ENCODE measurements around the gene ATXN2. TPM values are rescaled to one million over a fixed set of nuclear protein-coding genes. Genes with fewer than 3 reads are reported as not detected.
"Not testable (repeated sequence)": the region's sequence is repeated elsewhere in the genome, so short reads cannot be mapped to it uniquely, and the experiment has no call there.

ATXN2 gene
- total RNA-seq, 1 donor from 2014 or later = 14.2 TPM

DNA sequence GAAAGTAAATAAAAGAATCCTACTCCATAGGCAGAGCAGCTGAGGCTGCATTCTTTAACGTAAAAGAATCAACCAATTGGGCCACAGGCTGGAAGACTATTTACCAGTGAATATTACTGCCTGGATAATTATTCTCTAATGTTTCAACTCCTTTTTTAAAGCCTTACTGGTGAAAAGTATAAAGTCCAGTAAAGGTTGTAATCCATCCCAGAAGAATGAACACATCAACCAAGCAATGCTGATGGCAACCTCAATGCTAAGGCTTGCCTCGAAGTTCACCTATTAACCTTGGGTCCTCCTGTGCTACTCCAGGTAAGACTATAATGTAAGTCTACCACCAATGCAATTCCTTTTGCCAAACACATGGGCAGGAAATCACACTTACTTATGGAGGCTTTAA lies 77.3 kb downstream of the ATXN2 start:
- no peak overlapping the region for H3K4me3 ChIP-seq (ENCODE audit: low read depth, low read length)
- no peak for DNase-seq (ENCODE audit: low read depth)
- TF ChIP-seq, protein P1, sequence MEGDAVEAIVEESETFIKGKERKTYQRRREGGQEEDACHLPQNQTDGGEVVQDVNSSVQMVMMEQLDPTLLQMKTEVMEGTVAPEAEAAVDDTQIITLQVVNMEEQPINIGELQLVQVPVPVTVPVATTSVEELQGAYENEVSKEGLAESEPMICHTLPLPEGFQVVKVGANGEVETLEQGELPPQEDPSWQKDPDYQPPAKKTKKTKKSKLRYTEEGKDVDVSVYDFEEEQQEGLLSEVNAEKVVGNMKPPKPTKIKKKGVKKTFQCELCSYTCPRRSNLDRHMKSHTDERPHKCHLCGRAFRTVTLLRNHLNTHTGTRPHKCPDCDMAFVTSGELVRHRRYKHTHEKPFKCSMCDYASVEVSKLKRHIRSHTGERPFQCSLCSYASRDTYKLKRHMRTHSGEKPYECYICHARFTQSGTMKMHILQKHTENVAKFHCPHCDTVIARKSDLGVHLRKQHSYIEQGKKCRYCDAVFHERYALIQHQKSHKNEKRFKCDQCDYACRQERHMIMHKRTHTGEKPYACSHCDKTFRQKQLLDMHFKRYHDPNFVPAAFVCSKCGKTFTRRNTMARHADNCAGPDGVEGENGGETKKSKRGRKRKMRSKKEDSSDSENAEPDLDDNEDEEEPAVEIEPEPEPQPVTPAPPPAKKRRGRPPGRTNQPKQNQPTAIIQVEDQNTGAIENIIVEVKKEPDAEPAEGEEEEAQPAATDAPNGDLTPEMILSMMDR (conservative IDR thresholded peaks at IDR 0.05; ENCODE audit: low read depth, low read length) = no peak

DNA sequence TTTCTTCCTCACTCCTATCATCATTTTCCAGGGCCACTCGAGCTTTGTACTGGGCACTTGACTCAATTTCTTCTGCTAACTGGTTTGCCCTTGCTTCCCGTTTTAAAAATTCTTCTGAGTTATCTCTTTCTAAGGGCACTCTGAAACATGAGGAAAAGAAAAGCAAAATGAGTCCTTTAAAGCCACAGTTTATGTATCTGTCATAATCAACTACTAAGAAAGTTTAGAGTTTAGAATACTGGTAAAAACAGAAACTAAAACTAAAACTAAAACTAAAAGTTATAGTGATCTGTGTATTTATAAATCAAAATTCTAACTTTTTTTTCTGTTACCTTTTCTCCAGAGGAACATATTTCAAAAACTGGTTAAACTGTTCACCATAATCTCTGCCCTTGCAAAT lies 79.2 kb downstream of the ATXN2 start:
- H3K4me3 ChIP-seq (ENCODE audit: low read depth, low read length) = no peak overlapping the region
- TF ChIP-seq, protein P1 (conservative IDR thresholded peaks at IDR 0.05; ENCODE audit: low read depth, low read length) = no peak
- no peak for DNase-seq (ENCODE audit: low read depth)

DNA sequence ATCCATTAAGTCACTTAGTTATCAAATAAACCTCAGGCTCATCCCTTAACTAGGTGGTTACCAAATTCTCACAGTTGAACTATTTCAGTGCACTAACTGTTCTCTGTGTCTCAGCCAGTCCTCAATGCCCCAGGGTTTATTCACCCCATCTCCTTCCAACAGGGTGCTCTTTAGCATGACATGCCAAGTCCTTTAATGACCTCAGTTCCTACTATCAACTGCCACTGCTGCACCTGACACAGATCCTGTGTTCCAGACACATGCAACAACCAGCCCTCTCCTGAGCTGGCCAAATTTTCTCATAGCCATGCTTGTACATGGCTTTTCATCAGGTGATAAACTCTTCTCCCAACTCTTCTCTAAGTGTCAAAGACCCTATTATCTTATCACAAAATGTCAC lies 80.0 kb downstream of the ATXN2 start:
- TF ChIP-seq, protein P1 (conservative IDR thresholded peaks at IDR 0.05; ENCODE audit: low read depth, low read length) = no peak
- no peak overlapping the region for H3K4me3 ChIP-seq (ENCODE audit: low read depth, low read length)
- DNase-seq (ENCODE audit: low read depth) = no peak

DNA sequence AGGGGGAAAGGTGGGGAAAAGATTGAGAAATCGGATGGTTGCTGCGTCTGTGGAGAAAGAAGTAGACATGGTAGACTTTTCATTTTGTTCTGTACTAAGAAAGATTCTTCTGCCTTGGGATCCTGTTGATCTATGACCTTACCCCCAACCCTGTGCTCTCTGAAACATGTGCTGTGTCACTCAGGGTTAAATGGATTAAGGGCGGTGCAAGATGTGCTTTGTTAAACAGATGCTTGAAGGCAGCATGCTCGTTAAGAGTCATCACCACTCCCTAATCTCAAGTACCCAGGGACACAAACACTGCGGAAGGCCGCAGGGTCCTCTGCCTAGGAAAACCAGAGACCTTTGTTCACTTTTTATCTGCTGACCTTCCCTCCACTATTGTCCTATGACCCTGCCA lies 91.4 kb downstream of the ATXN2 start:
- H3K4me3 ChIP-seq (ENCODE audit: low read depth, low read length); DNase-seq (ENCODE audit: low read depth): not testable (repeated sequence)

DNA sequence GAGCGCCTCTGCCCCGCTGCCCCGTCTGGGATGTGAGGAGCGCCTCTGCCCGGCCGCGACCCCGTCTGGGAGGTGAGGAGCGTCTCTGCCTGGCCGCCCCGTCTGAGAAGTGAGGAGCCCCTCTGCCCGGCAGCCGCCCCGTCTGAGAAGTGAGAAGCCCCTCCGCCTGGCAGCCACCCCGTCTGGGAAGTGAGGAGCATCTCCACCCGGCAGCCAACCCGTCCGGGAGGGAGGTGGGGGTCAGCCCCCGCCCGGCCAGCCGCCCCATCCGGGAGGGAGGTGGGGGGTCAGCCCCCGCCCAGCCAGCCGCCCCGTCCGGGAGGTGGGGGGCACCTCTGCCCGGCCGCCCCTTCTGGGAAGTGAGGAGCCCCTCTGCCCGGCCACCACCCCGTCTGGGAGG lies 91.9 kb downstream of the ATXN2 start:
- H3K4me3 ChIP-seq (ENCODE audit: low read depth, low read length) = not testable (repeated sequence)

DNA sequence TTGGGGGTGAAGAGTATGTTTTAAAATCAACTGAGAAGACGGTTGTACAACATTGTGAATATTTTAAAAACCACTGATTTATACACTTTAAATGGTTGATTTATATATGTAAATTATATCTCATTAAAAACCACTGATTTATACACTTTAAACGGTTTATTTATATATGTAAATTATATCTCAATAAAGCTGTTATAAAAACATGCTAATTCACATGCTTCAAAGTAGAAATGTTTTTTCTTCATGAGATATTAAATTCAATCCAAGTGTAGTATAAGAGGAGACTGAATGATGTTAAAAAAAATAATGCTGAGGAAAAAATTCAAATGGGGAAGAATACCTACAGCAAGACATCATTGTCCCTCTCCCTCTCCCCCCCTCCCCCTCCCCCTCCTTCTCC lies 92.9 kb downstream of the ATXN2 start:
- TF ChIP-seq, protein P1 (conservative IDR thresholded peaks at IDR 0.05; ENCODE audit: low read depth, low read length) = no peak

More for the DNA sequence above, 91.9 kb downstream of the ATXN2 start:
- not testable (repeated sequence) for DNase-seq (ENCODE audit: low read depth)

DNA sequence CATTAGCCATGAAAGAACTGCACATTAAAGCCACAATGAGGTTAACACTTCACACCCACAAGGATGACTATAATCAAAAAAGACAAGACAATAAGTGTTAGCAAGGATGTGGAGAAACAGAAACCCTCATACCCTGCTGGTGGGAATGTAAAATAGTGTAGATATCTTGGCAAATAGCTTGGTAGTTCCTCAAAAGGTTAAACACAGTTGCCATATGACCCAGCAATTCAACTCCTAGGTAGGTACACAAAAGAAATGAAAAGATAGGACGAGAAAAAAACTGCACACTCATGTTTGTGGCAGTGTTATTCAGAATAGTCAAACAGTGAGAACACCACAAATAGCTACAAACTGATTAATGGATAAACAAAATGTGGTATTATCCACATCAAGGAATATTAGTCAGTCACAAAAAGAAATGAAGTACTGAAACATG lies 93.5 kb downstream of the ATXN2 start:
- TF ChIP-seq, protein P1 (conservative IDR thresholded peaks at IDR 0.05; ENCODE audit: low read depth, low read length) = peak; percentile 16
- no peak overlapping the region for H3K4me3 ChIP-seq (ENCODE audit: low read depth, low read length)
- no peak for DNase-seq (ENCODE audit: low read depth)

More for the DNA sequence above, 92.9 kb downstream of the ATXN2 start:
- no peak for DNase-seq (ENCODE audit: low read depth)
- no peak overlapping the region for H3K4me3 ChIP-seq (ENCODE audit: low read depth, low read length)

DNA sequence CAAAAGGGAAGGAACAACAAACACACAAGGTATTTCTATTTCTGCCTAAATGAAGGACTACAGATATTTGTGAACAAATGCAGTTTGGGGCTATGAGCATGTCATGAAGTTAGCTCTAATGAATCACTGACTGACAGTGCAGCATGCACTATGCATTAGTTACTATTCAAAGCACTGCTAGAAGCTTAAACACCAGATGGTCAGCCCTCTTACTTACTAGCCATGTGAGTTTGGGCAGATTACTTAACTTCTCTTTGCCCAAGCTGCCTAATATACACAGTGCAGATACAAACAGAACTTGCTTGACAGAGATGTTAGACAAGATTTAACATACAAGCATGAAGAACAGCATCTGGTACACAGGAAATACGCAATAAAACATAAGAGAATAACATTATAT lies 96.0 kb downstream of the ATXN2 start:
- H3K4me3 ChIP-seq (ENCODE audit: low read depth, low read length) = no peak overlapping the region
- TF ChIP-seq, protein P1 (conservative IDR thresholded peaks at IDR 0.05; ENCODE audit: low read depth, low read length) = no peak
- no peak for DNase-seq (ENCODE audit: low read depth)

Data from epithelial cell of proximal tubule (primary cell).